ENCODE measurements around the gene PIAS1.
A peak's percentile ranks its signal among the peaks of the same experiment; 100 is the strongest.

The PIAS1 gene

GRCh38 chr15:68214838-68215254 is 160.7 kb downstream of the PIAS1 start:
- no peak overlapping the region for H3K4me3 ChIP-seq (replicated peaks; ENCODE audit: insufficient read depth, low read length)
- 0 out of 2 replicates have a peak overlapping the region, but pooled peaks have one; percentile 0 for H3K27ac ChIP-seq (replicated peaks)
- no peak for DNase-seq (ENCODE audit: low read depth in 1 of 2, low spot score in 1 of 2)
- TF ChIP-seq SPI1 (IDR thresholded peaks at IDR 0.05; ENCODE audit: borderline replicate concordance, low read depth) (peak; percentile 44; the same call in 1 of the 2 replicates), REST (IDR thresholded peaks at IDR 0.05; ENCODE audit: insufficient replicate concordance, low read depth) (no peak)
- no peaks in the 10 kb centered on the region for H3K27me3 ChIP-seq (ENCODE audit: insufficient read depth, poor library complexity, severe bottlenecking)

- no peak overlapping the region for H3K27ac ChIP-seq (replicated peaks)
- DNase-seq (ENCODE audit: low read depth in 1 of 2, low spot score in 1 of 2): no peak
- no peak overlapping the region for H3K4me3 ChIP-seq (replicated peaks; ENCODE audit: insufficient read depth, low read length)
- TF ChIP-seq SPI1 (IDR thresholded peaks at IDR 0.05; ENCODE audit: borderline replicate concordance, low read depth) (no peak), GABPA (IDR thresholded peaks at IDR 0.05; ENCODE audit: low read depth) (no peak), POLR2AphosphoS5 (IDR thresholded peaks at IDR 0.05; ENCODE audit: low read depth) (no peak), CTCF (IDR thresholded peaks at IDR 0.05; ENCODE audit: insufficient read depth, low read length) (no peak), REST (IDR thresholded peaks at IDR 0.05; ENCODE audit: insufficient replicate concordance, low read depth) (no peak)
- no peaks in the 10 kb centered on the region for H3K27me3 ChIP-seq (ENCODE audit: insufficient read depth, poor library complexity, severe bottlenecking)
Measured at GRCh38 chr15:68217341-68217740, 163.2 kb downstream of the PIAS1 start.

GRCh38 chr15:68218331-68218730 is 164.2 kb downstream of the PIAS1 start:
- TF ChIP-seq GABPA (IDR thresholded peaks at IDR 0.05; ENCODE audit: low read depth) (no peak), CTCF (IDR thresholded peaks at IDR 0.05; ENCODE audit: insufficient read depth, low read length) (no peak), REST (IDR thresholded peaks at IDR 0.05; ENCODE audit: insufficient replicate concordance, low read depth) (no peak), SPI1 (IDR thresholded peaks at IDR 0.05; ENCODE audit: borderline replicate concordance, low read depth) (no peak), POLR2AphosphoS5 (IDR thresholded peaks at IDR 0.05; ENCODE audit: low read depth) (no peak)
- H3K27ac ChIP-seq (replicated peaks): no peak overlapping the region
- H3K27me3 ChIP-seq (ENCODE audit: insufficient read depth, poor library complexity, severe bottlenecking): no peaks in the 10 kb centered on the region
- no peak for DNase-seq (ENCODE audit: low read depth in 1 of 2, low spot score in 1 of 2)
- no peak overlapping the region for H3K4me3 ChIP-seq (replicated peaks; ENCODE audit: insufficient read depth, low read length)
